ENCODE results near the gene ZSCAN10.

ZSCAN10 gene

DNA sequence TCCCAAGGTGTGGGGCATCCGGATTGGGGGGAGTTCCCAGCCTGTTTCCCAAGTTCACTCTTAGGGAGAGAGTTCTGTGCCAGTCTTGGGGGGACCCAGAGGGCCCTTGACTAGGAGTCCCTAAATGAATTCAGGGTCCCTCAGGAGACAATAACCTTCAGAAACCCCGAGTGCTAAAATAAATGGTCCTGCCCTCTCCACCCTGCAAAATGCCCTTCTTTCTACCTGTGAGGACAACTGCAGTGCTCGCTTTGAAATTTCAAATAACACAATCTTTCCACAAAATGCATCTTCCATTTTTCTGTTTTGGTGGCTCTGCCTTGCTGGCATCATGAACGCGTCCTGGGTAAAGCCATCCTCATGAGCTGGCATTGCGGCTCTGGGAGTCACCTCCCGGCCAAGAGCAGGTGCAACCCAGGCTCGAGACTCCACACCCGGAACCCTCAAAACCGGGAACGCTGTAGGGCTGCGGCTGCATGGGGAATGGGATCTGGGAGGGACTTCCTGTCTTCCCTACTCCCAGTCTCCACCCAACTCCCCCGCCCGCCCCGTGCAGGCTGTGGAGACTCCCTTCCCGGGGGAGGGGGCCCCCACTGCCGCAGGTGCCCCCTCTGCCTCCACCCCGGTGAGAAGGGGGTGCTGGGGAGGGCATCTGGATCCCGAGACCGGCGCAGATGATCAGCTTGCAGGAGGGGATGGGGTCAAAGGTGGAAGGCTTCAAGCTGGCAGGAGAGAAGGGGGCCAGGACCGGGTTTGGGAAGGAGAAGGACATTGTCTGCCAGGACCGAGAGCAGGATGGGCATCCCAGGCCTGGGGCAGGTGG is 13.2 kb upstream of the ZSCAN10 start, which contains the start of gene ZNF205:
TSS of gene ZNF205 (plus strand) at position 529 of the 823 bp plus-strand sequence. CDS start 845 bp downstream, outside the sequence.
- no peak for DNase-seq (ENCODE audit: low read depth)

- DNase-seq (ENCODE audit: low read depth), result peak; percentile 84
Measured at GRCh38 chr16:3106205-3106928, 7.3 kb upstream of the ZSCAN10 start.

GRCh38 chr16:3101841-3102470 is 2.9 kb upstream of the ZSCAN10 start:
- DNase-seq (ENCODE audit: low read depth), result no peak

GRCh38 chr16:3101018-3101840 is 2.1 kb upstream of the ZSCAN10 start:
- no peak for DNase-seq (ENCODE audit: low read depth)

GRCh38 chr16:3099732-3100499 is 822 bp upstream of the ZSCAN10 start:
- peak; percentile 81 for DNase-seq (ENCODE audit: low read depth)

DNA sequence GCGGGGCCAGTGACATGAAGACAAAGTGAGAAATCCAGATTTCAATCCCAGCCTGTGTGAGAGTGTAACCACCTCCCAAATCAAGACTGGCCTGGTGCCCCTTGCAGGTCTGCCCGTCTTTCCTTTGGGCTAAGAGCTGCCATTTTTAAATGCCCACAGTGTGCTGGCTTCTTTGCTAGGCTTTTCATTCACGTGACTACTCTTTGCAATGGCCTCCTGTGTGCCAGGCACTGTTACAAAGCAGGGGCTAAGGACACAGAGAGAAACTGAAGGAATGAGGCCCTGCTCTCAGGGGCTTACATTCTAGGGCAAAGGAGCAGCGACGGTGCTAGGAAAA is 269 bp upstream of the ZSCAN10 start:
- DNase-seq (ENCODE audit: low read depth), result no peak

GRCh38 chr16:3097266-3097665 is 1.8 kb downstream of the ZSCAN10 start:
- DNase-seq (ENCODE audit: low read depth), result no peak

DNA sequence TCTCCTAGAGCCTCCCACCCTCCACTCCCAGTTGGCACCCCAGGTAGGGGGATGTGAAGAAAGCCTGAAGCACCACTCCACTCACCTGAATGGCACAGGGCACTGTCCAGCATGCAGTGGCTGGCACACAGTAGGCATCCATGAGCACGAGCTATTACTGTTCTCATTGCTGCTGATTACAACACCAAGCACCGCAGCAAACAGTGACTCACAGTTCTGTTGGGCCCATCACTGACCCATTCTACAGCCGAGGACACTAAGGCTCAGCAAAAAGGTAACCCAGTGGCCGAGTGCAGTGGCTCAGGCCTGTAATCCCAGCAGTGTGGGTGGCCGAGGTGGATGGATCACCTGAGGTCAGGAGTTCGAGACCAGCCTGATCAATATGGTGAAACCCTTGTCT is 2.7 kb downstream of the ZSCAN10 start:
- no peak for DNase-seq (ENCODE audit: low read depth)

DNA sequence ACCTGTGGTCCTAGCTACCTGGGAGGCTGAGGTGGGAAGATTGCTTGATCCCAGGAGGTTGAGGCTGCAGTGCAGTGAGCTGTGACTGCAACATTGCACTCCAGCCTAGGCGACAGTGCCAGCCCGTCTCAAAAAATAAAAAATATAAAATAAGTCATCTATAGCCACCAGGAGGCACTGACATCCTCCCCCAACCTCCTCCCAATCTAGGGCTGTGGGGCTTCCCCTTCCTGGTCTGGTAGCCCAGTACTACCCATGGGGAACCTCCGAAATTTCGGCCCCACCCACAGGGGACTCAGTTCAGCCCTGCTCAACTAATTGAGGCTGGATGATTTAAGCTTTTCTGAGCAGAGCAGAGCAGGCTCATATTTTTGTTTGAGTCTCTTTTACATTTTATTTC is 3.2 kb downstream of the ZSCAN10 start:
- DNase-seq (ENCODE audit: low read depth), result peak; percentile 31

DNA sequence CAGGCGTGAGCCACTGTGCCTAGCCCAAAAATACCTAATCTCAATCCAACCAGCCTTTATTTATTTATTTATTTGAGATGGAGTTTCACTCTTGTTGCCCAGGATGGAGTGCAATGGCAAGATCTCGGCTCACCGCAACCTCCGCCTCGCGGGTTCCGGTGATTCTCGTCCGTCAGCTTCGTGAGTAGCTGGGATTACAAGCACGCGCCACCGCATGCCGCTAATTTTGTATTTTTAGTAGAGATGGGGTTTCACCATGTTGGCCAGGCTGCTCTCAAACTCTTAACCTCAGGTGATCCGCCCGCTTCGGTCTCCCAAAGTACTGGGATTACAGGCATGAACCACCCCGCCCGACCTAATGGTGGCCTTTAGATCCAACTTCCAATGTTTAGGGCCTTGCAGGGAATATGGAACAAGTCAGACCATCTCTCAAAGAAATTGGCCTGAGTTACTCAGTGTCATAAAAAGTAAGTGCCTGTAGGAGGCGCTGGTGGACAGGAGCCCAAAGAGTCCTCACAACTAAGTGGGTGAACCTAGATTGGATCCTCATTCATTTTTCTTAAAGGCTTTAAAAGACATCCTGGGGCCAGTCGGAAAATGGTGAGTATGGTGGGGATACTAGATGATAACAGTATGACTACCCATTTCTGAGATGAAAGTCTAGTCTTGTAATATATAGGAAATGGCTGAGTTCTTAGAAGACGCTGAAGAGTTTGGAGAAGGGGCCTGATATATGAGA is 4.6 kb downstream of the ZSCAN10 start:
- DNase-seq (ENCODE audit: low read depth), result no peak

- DNase-seq (ENCODE audit: low read depth), result no peak
Measured at GRCh38 chr16:3092501-3092941, 6.6 kb downstream of the ZSCAN10 start.

- no peak for DNase-seq (ENCODE audit: low read depth)
Measured at GRCh38 chr16:3091551-3091950, 7.5 kb downstream of the ZSCAN10 start.

GRCh38 chr16:3089717-3090592 is 9.1 kb downstream of the ZSCAN10 start:
- DNase-seq (ENCODE audit: low read depth), result no peak

- no peak for DNase-seq (ENCODE audit: low read depth)
Measured at GRCh38 chr16:3088925-3089716, 10.0 kb downstream of the ZSCAN10 start.

DNA sequence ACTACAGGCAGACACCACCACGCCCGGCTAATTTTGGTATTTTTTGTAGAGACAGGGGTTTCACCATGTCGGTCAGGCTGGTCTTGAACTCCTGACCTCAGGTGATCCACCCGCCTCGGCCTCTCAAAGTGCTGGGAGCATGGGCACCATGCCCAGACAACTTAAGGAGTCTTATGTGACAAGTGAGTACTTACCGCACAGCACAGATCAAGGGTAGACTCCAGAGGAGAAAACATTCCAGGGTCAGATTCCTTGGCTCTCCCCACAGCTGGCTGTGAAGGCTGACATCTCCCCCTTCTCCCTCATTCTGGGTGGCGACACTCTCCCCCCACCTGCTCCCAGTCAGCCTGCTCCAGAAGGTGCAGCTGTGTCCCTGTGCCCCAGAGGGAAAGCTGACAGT is 10.6 kb downstream of the ZSCAN10 start:
- no peak for DNase-seq (ENCODE audit: low read depth)

GRCh38 chr16:3087243-3088235 is 11.6 kb downstream of the ZSCAN10 start:
- DNase-seq (ENCODE audit: low read depth), result no peak

- DNase-seq (ENCODE audit: low read depth), result no peak
Measured at GRCh38 chr16:3086596-3087242, 12.4 kb downstream of the ZSCAN10 start.
